GM23248 (cell line): ENCODE data around the gene PDLIM3. TPM values are rescaled to one million over a fixed set of nuclear protein-coding genes. Genes with fewer than 3 reads are reported as not detected.

ENCODE experiments used
- DNase-seq: peaks from one replicate; pipeline ENCODE4 v3.0.0-alpha.2; 2015
- H2AFZ ChIP-seq: fragments of 200-600 bp; sonication (generic); 2 replicates; pipeline ENCODE4 v1.6.1; 2016; ENCODE audit warnings: antibody characterized with exemption
- H3F3A ChIP-seq: fragments of 200-600 bp; sonication (generic); 2 replicates; pipeline ENCODE4 v1.6.1; 2016; ENCODE audit warnings: mild to moderate bottlenecking, antibody characterized with exemption, mixed run types; ENCODE audit not compliant: insufficient read depth
- H3K27ac ChIP-seq: fragments of 200-600 bp; sonication (generic); 2 replicates; pipeline ENCODE4 v1.5.1; 2016; ENCODE audit warnings: mild to moderate bottlenecking
- H3K27me3 ChIP-seq: fragments of 200-600 bp; sonication (generic); replicated peaks from 2 replicates; pipeline ENCODE4 v1.6.1; 2016; ENCODE audit warnings: mild to moderate bottlenecking; ENCODE audit not compliant: insufficient read depth
- H3K36me3 ChIP-seq: fragments of 200-600 bp; sonication (generic); 2 replicates; pipeline ENCODE4 v1.6.1; 2016; ENCODE audit warnings: low read depth, mild to moderate bottlenecking
- H3K4me1 ChIP-seq: fragments of 200-600 bp; sonication (generic); 2 replicates; pipeline ENCODE4 v1.6.1; 2016; ENCODE audit warnings: mild to moderate bottlenecking; ENCODE audit not compliant: insufficient read depth
- H3K4me2 ChIP-seq: fragments of 200-600 bp; sonication (generic); one replicate; pipeline ENCODE4 v1.6.1; 2016; ENCODE audit warnings: mild to moderate bottlenecking; ENCODE audit not compliant: unreplicated experiment
- H3K4me3 ChIP-seq: fragments of 200-600 bp; sonication (generic); 2 replicates; pipeline ENCODE4 v1.5.1; 2016; ENCODE audit warnings: mild to moderate bottlenecking
- H3K79me2 ChIP-seq: fragments of 200-600 bp; sonication (generic); 2 replicates; pipeline ENCODE4 v1.6.1; 2016; ENCODE audit warnings: mild to moderate bottlenecking; ENCODE audit not compliant: insufficient read depth
- H3K9ac ChIP-seq: fragments of 200-600 bp; sonication (generic); 2 replicates; pipeline ENCODE4 v1.6.1; 2016; ENCODE audit warnings: mild to moderate bottlenecking
- H3K9me2 ChIP-seq: fragments of 200-600 bp; sonication (generic); 2 replicates; pipeline ENCODE4 v1.6.1; 2016; ENCODE audit warnings: mixed run types, mild to moderate bottlenecking, moderate library complexity; ENCODE audit not compliant: insufficient read depth
- H3K9me3 ChIP-seq: fragments of 200-600 bp; sonication (generic); one replicate; pipeline ENCODE4 v1.6.1; 2017; ENCODE audit warnings: low read depth
- H4K20me1 ChIP-seq: fragments of 200-600 bp; sonication (generic); 2 replicates; pipeline ENCODE4 v1.6.0; 2016; ENCODE audit not compliant: insufficient read depth
- EZH2 ChIP-seq: fragments of 200-600 bp; sonication (generic); IDR thresholded peaks from 2 replicates; pipeline ENCODE4 v1.6.1; 2018; ENCODE audit warnings: antibody characterized with exemption, mild to moderate bottlenecking; ENCODE audit not compliant: insufficient read depth, poor library complexity, severe bottlenecking
- EZH2phosphoT487 ChIP-seq: fragments of 200-600 bp; sonication (generic); IDR thresholded peaks from 2 replicates; pipeline ENCODE4 v1.6.1; 2018; ENCODE audit warnings: antibody characterized with exemption, moderate library complexity, mild to moderate bottlenecking, low read depth; ENCODE audit not compliant: insufficient read depth
- WGBS, 2 experiments: methylation state at CpG; one replicate each; pipeline ENCODE4 v1.1.6; 2015 to 2017; ENCODE audit warnings: low lambda C conversion rate in 2 of 2, low coverage in 1 of 2; ENCODE audit errors: missing lambda C conversion rate in 2 of 2; 5-methylcytosine and 5-hydroxymethylcytosine counted together
- in situ Hi-C: fragments of 300-500 bp; cut with MboI; formaldehyde crosslinking; loops from 2 replicates; pipeline ENCODE4 v1.15.0; 2020
- polyA plus RNA-seq: library from polyadenylated mRNA; unstranded; fragments of >200 nt; fragmentation: Nextera tagmentation; extraction: Ambion mirVana; gene quantifications from 2 replicates; pipeline ENCODE4 v1.2.1, GENCODE V29; 2016
- total RNA-seq: library from RNA; depleted of rRNA; stranded (reverse); fragments of >200 nt; shearing (Covaris generic); gene quantifications from 2 replicates; pipeline ENCODE4 v1.2.3, GENCODE V29; 2014

The PDLIM3 gene
- total and polyA plus RNA-seq, 2 experiments from 2014 or later, result 0.69 TPM; not detected in 1

GRCh38 chr4:185554365-185555126 lies 19.2 kb upstream of the PDLIM3 start:
- H3K9me2 ChIP-seq, result no peaks in the 10 kb centered on the region
- H3K9ac ChIP-seq, result no peak overlapping the region
- H3K4me2 ChIP-seq, result no peak overlapping the region
- H3K4me3 ChIP-seq, result no peak overlapping the region
- no peak for DNase-seq
- in situ Hi-C loops, result no loop called here
- H3K27me3 ChIP-seq, result 0 out of 2 replicates have a peak, but pooled peaks cover 9% of the 10 kb centered on the region
- H3K4me1 ChIP-seq, result no peaks in the 10 kb centered on the region
- TF ChIP-seq EZH2, result no peak
- TF ChIP-seq EZH2phosphoT487, result no peak
- H2AFZ ChIP-seq, result no peak overlapping the region
- H4K20me1 ChIP-seq, result no peaks in the 10 kb centered on the region
- H3K79me2 ChIP-seq, result no peaks in the 10 kb centered on the region
- H3K36me3 ChIP-seq, result no peaks in the 10 kb centered on the region
- 1 to 3% methylated on average over 4 of the region's 4 CpGs for WGBS, 2 experiments
- H3F3A ChIP-seq, result no peaks in the 10 kb centered on the region
- H3K27ac ChIP-seq, result no peak overlapping the region
- H3K9me3 ChIP-seq, result no peaks in the 10 kb centered on the region

GRCh38 chr4:185552254-185552653 lies 16.9 kb upstream of the PDLIM3 start:
- no peaks in the 10 kb centered on the region for H3F3A ChIP-seq
- 41 to 62% methylated on average over 2 of the region's 2 CpGs for WGBS, 2 experiments
- H3K27ac ChIP-seq, result no peak overlapping the region
- no peak for DNase-seq
- H3K79me2 ChIP-seq, result no peaks in the 10 kb centered on the region
- H3K4me3 ChIP-seq, result no peak overlapping the region
- no peak overlapping the region for H2AFZ ChIP-seq
- 0 out of 2 replicates have a peak, but pooled peaks cover 9% of the 10 kb centered on the region for H3K27me3 ChIP-seq
- no peak overlapping the region for H3K4me2 ChIP-seq
- TF ChIP-seq EZH2phosphoT487, result no peak
- TF ChIP-seq EZH2, result no peak
- no peaks in the 10 kb centered on the region for H3K9me2 ChIP-seq
- no peaks in the 10 kb centered on the region for H3K36me3 ChIP-seq
- H3K9me3 ChIP-seq, result no peaks in the 10 kb centered on the region
- H4K20me1 ChIP-seq, result no peaks in the 10 kb centered on the region
- no peaks in the 10 kb centered on the region for H3K4me1 ChIP-seq
- in situ Hi-C loops, result no loop called here
- no peak overlapping the region for H3K9ac ChIP-seq

- H4K20me1 ChIP-seq, result no peaks in the 10 kb centered on the region
- H3K36me3 ChIP-seq, result no peaks in the 10 kb centered on the region
- WGBS, 2 experiments, result 39 to 56% methylated on average over 1 of the region's 1 CpG
- no peak for TF ChIP-seq EZH2phosphoT487
- H3K79me2 ChIP-seq, result no peaks in the 10 kb centered on the region
- H2AFZ ChIP-seq, result no peak overlapping the region
- no peaks in the 10 kb centered on the region for H3K9me3 ChIP-seq
- H3K4me3 ChIP-seq, result no peak overlapping the region
- DNase-seq, result no peak
- H3K9me2 ChIP-seq, result no peaks in the 10 kb centered on the region
- no peaks in the 10 kb centered on the region for H3F3A ChIP-seq
- no peak overlapping the region for H3K27ac ChIP-seq
- in situ Hi-C loops, result no loop called here
- H3K27me3 ChIP-seq, result 0 out of 2 replicates have a peak, but pooled peaks cover 9% of the 10 kb centered on the region
- H3K4me1 ChIP-seq, result no peaks in the 10 kb centered on the region
- H3K4me2 ChIP-seq, result no peak overlapping the region
- H3K9ac ChIP-seq, result no peak overlapping the region
Measured at GRCh38 chr4:185550933-185551332, 15.6 kb upstream of the PDLIM3 start.

- no peak overlapping the region for H3K27ac ChIP-seq
- no peak overlapping the region for H3K4me3 ChIP-seq
- no peaks in the 10 kb centered on the region for H3K79me2 ChIP-seq
- in situ Hi-C loops, result no loop called here
- H2AFZ ChIP-seq, result no peak overlapping the region
- 0 out of 2 replicates have a peak, but pooled peaks cover 9% of the 10 kb centered on the region for H3K27me3 ChIP-seq
- no peak for TF ChIP-seq EZH2phosphoT487
- TF ChIP-seq EZH2, result no peak
- H3K9ac ChIP-seq, result no peak overlapping the region
- no peaks in the 10 kb centered on the region for H3K4me1 ChIP-seq
- H3K4me2 ChIP-seq, result no peak overlapping the region
- H3F3A ChIP-seq, result no peaks in the 10 kb centered on the region
- H4K20me1 ChIP-seq, result no peaks in the 10 kb centered on the region
- H3K36me3 ChIP-seq, result no peaks in the 10 kb centered on the region
- no peak for DNase-seq
- WGBS, 2 experiments, result 34 to 41% methylated on average over 2 of the region's 2 CpGs
- no peaks in the 10 kb centered on the region for H3K9me2 ChIP-seq
- H3K9me3 ChIP-seq, result no peaks in the 10 kb centered on the region
Measured at GRCh38 chr4:185549095-185549639, 13.9 kb upstream of the PDLIM3 start.
